Cerebellar cortex (tissue), 1 donor: ENCODE measurements around the gene THAP10.

Experiments used
- DNase-seq: peaks from one replicate; pipeline ENCODE4 v3.0.0-alpha.2; 2015; ENCODE audit warnings: low spot score

THAP10 gene

GRCh38 chr15:70853973-70854665 lies 38.1 kb downstream of the THAP10 start, which contains the start of gene LARP6:
LARP6 (minus strand) TSS chr15:70854157; CDS start chr15:70854088, 69 bp downstream.
- DNase-seq, result peak; percentile 21

DNA sequence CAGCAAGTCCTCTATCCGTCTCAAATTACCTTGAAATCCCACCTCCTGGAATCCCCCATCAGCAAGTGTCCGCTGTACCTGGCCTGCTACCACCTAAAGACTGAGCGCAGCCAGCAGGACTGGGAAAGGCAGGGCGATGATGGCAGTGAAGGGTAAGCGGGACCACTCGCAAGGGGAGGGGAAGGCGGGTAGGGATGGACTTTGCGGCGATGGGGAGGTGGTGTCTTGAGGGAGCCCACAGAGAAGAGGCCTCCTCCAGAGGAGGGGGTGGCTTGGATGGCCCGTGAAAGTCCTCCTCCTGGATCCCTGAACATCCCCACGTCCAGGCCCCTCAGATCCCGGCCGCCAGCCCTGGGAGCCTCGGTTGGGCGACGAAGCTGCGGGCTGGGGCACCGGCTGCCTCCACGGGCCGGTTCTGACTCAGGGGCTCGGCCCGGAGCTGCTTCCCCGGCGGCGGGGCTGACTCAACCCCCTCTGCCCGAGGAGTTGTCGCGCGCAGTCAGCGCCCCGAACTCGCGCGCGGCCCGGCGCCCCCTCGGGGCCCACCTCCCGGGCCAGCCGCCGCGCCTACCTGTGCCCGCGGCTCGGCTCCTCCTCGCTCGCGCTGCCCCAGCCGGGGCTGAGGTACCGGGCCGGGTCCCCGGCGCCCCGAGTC lies 38.8 kb downstream of the THAP10 start:
- peak; percentile 54 for DNase-seq

DNA sequence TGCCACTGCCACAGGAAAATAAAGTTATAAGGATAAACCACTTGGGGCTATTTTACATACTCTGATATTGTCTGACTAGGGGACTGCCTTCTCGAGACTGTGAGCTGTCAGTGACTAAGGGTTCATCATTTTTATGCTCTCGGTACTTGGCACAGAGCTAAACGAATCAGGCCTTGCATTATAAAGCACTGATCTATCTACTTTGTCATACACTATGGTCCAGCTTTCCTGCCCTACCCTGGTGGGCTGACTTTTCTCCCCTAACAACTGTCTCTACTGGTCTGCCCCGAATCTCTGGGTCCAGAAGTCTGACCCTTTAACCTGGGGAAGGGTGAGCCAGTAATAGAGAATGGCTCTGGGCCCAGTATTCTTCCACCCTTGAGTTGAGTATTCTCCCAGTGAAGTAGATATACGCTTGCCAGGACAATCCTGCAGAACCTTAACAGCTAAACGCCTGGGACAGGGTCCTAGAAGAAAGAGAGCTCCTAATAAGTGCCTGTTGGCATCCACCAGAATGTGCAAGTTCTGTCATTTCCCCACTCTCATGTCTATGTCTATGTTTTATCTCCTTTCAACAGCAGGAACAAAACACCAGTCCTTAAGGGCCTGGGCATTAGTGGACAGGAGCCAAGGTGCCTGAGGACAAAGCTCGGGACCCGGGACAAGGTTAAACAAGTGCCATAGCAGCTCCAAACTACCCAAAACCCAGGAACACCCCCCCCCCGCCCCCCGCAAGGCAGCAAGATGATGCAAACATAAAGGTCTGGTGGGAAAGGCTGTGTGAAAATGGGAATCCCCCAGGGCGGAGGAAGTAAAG lies 39.5 kb downstream of the THAP10 start:
- DNase-seq, result peak; percentile 32

- DNase-seq, result no peak
Measured at GRCh38 chr15:70851889-70852288, 40.3 kb downstream of the THAP10 start.

- no peak for DNase-seq
Measured at GRCh38 chr15:70845602-70846360, 46.5 kb downstream of the THAP10 start.

DNA sequence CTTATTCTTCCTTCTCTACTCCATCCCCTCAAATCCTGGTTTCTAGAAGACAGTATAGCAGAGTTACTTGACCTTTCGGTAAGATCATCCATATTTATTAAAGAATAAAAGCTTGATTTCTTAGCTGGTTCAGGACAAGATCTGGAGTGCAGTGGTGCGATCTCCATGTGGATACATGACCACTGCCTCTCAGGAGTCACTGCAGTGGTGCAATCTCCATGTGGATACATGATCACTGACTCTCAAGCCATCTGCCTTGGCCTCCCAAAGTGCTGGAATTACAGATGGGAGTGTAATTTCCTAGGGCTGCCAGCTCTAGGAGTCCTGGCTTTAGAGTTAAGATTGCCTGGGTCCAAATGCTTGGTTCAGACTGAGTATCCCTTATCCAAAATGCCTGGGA lies 54.8 kb downstream of the THAP10 start:
- DNase-seq, result no peak

GRCh38 chr15:70835841-70836240 lies 56.4 kb downstream of the THAP10 start:
- no peak for DNase-seq

- no peak for DNase-seq
Measured at GRCh38 chr15:70835415-70835814, 56.8 kb downstream of the THAP10 start.

- DNase-seq, result no peak
Measured at GRCh38 chr15:70834999-70835398, 57.2 kb downstream of the THAP10 start.

- no peak for DNase-seq
Measured at GRCh38 chr15:70833861-70834765, 58.1 kb downstream of the THAP10 start.

- no peak for DNase-seq
Measured at GRCh38 chr15:70833422-70833821, 58.8 kb downstream of the THAP10 start.

GRCh38 chr15:70832176-70832575 lies 60.1 kb downstream of the THAP10 start:
- no peak for DNase-seq
